K562 (cell line): Measurements from ENCODE around the gene SLC25A45. TPM values are rescaled to one million over a fixed set of nuclear protein-coding genes. Genes with fewer than 3 reads are reported as not detected.

Experiments
- ATF2 ChIP-seq: sonication (generic); formaldehyde crosslinking; IDR thresholded peaks from 2 replicates; pipeline ENCODE4 v1.8.1; 2022; ENCODE audit warnings: missing genetic modification reagents
- ATF3 ChIP-seq, 2 experiments: fragments of 450-650 bp in 1 of 2; sonication (generic) in 1 of 2; formaldehyde crosslinking in 1 of 2; IDR thresholded peaks in 1 of 2; conservative IDR thresholded peaks in 1 of 2; 2 replicates each; pipeline versions ENCODE4 v1.6.1 to v1.8.1; 2016 to 2023; ENCODE audit warnings: mild to moderate bottlenecking in 2 of 2, moderate library complexity in 2 of 2, inconsistent platforms in 1 of 2, missing genetic modification reagents in 1 of 2
- CHD1 ChIP-seq: fragments of 200-600 bp; sonication (generic); IDR thresholded peaks from one replicate; pipeline ENCODE4 v1.6.1; 2012; ENCODE audit warnings: mild to moderate bottlenecking, moderate library complexity, low read length, inconsistent platforms
- CTCF ChIP-seq, 3 experiments: IDR thresholded peaks in 2 of 3; conservative IDR thresholded peaks in 1 of 3; 2 replicates each; pipeline ENCODE4 v1.5.1; 2011 to 2012; ENCODE audit warnings: low read length in 3 of 3, mild to moderate bottlenecking in 3 of 3, control low read depth in 2 of 3, improper control_type of control experiment in 1 of 3, inconsistent platforms in 1 of 3, low read depth in 1 of 3, mixed read lengths in 1 of 3, moderate library complexity in 1 of 3; ENCODE audit not compliant: insufficient read depth in 2 of 3
- FOXK2 ChIP-seq, 2 experiments: fragments of 450-650 bp; IDR thresholded peaks in 1 of 2; conservative IDR thresholded peaks in 1 of 2; 2 replicates each; pipeline ENCODE4 v1.6.1; 2016; ENCODE audit warnings: low read depth in 2 of 2, mild to moderate bottlenecking in 1 of 2
- ID3 ChIP-seq, 2 experiments: fragments of 250-450 bp in 1 of 2; fragments of 450-650 bp in 1 of 2; sonication (Bioruptor Pico) in 1 of 2; IDR thresholded peaks; 2 replicates each; pipeline versions ENCODE4 v1.6.1 to v1.8.0; 2016 to 2021; ENCODE audit warnings: mild to moderate bottlenecking in 2 of 2, moderate library complexity in 2 of 2, missing compliant biosample characterization in 1 of 2, missing genetic modification characterization in 1 of 2
- MTA1 ChIP-seq: fragments of 450-650 bp; IDR thresholded peaks from 2 replicates; pipeline ENCODE4 v1.6.1; 2017; ENCODE audit warnings: borderline replicate concordance
- RB1 ChIP-seq: fragments of 450-650 bp; IDR thresholded peaks from 2 replicates; pipeline ENCODE4 v1.6.1; 2017; ENCODE audit warnings: low read depth, mild to moderate bottlenecking
- RBBP5 ChIP-seq: fragments of 200-600 bp; sonication (generic); IDR thresholded peaks from 2 replicates; pipeline ENCODE4 v1.6.1; 2012; ENCODE audit warnings: borderline replicate concordance, mild to moderate bottlenecking, low read length, control low read depth, inconsistent platforms; ENCODE audit not compliant: insufficient read depth, poor library complexity, severe bottlenecking
- STAT5B ChIP-seq: fragments of 250-450 bp; sonication (Bioruptor Pico); IDR thresholded peaks from 2 replicates; pipeline ENCODE4 v1.8.0; 2021; ENCODE audit warnings: mild to moderate bottlenecking, inconsistent platforms
- THRA ChIP-seq: fragments of 450-650 bp; IDR thresholded peaks from 2 replicates; pipeline ENCODE4 v1.6.1; 2017; ENCODE audit warnings: mild to moderate bottlenecking, moderate library complexity
- ZNF41 ChIP-seq: fragments of 250-450 bp; sonication (Bioruptor Pico); conservative IDR thresholded peaks from 2 replicates; pipeline ENCODE4 v1.4.0; 2020; ENCODE audit warnings: mild to moderate bottlenecking
- ZNF707 ChIP-seq: fragments of 250-450 bp; sonication (Bioruptor Pico); conservative IDR thresholded peaks from 2 replicates; pipeline ENCODE4 v1.8.0; 2022; ENCODE audit warnings: inconsistent platforms, mild to moderate bottlenecking, moderate library complexity
- polyA plus RNA-seq, 8 experiments: library from polyadenylated mRNA; depleted of rRNA in 4 of 8; stranded (reverse) in 5 of 8; unstranded in 3 of 8; fragments of >200 nt; fragmentation: Nextera tagmentation in 2 of 8; fragmentation: Illumina TruSeq in 1 of 8; extraction: Ambion mirVana in 2 of 8; extraction: Trizol in 1 of 8; gene quantifications; 2 replicates each; pipeline versions ENCODE4 v1.2.1 to v1.2.3, GENCODE V29; 2011 to 2014; ENCODE audit warnings: inconsistent platforms in 1 of 8, missing spikeins in 1 of 8
- total RNA-seq, 7 experiments: library from RNA; depleted of rRNA in 6 of 7; stranded (reverse); fragments of >200 nt in 6 of 7; fragmentation: Illumina TruSeq in 2 of 7; extraction: Trizol in 2 of 7; gene quantifications; 2 replicates each; pipeline versions ENCODE4 v1.2.1 to v1.2.3, GENCODE V29; 2011 to 2021; ENCODE audit warnings: low replicate concordance in 1 of 7

The SLC25A45 gene
- total and polyA plus RNA-seq, 9 of the 15 experiments (the other 6 are each of a cell fraction or from before 2014, with no cell fraction given) = 0.15 to 2.3 (median 0.68) TPM

GRCh38 chr11:65419772-65420481 lies 37.5 kb upstream of the SLC25A45 start (continued):
- no peak for TF ChIP-seq THRA
- TF ChIP-seq ZNF707 (CRISPR knock-in tag) = no peak
- 0 out of 2 replicates have a peak, but pooled peaks have one; percentile 7 for TF ChIP-seq RB1
- TF ChIP-seq ZNF41 (CRISPR knock-in tag) = peak; percentile 34; the same call in 1 of the 2 replicates
- TF ChIP-seq ATF2 (CRISPR knock-in tag) = no peak
- no peak for TF ChIP-seq CTCF (IDR thresholded peaks at IDR 0.05 in 2 of 3, conservative IDR thresholded peaks at IDR 0.05 in 1 of 3; ENCODE audit: insufficient read depth in 2 of 3, low read depth in 1 of 3, low read length in 3 of 3)
- no peak for TF ChIP-seq ATF3 (IDR thresholded peaks at IDR 0.05)
- TF ChIP-seq ATF3 (CRISPR knock-in tag; conservative IDR thresholded peaks at IDR 0.05) = no peak
- TF ChIP-seq CHD1 = no peak
- TF ChIP-seq FOXK2 (conservative IDR thresholded peaks at IDR 0.05 in 1 of 2, IDR thresholded peaks at IDR 0.05 in 1 of 2; ENCODE audit: low read depth in 2 of 2) = peak in 1 of 2 experiments; percentile 55; a peak in 3 of 4 replicates
- no peak for TF ChIP-seq ID3 (CRISPR knock-in tag; IDR thresholded peaks at IDR 0.05)
- TF ChIP-seq ID3 (tag; IDR thresholded peaks at IDR 0.05) = 0 out of 2 replicates have a peak, but pooled peaks have one; percentile 12
- TF ChIP-seq MTA1 = peak; percentile 52; the same call in 1 of the 2 replicates
- no peak for TF ChIP-seq RBBP5
- TF ChIP-seq STAT5B (CRISPR knock-in tag) = no peak
